Ramos (cell line): Measurements from ENCODE around the gene FNIP1.
"Not testable (repeated sequence)": the region's sequence is repeated elsewhere in the genome, so short reads cannot be mapped to it uniquely, and the experiment has no call there.

Experiments used
- in situ Hi-C: fragments of 300-500 bp; cut with MboI; formaldehyde crosslinking; loops from one replicate; pipeline ENCODE4 v1.14.3; 2022; ENCODE audit warnings: low sequenced_read_pairs; ENCODE audit not compliant: unreplicated experiment

Gene FNIP1

DNA sequence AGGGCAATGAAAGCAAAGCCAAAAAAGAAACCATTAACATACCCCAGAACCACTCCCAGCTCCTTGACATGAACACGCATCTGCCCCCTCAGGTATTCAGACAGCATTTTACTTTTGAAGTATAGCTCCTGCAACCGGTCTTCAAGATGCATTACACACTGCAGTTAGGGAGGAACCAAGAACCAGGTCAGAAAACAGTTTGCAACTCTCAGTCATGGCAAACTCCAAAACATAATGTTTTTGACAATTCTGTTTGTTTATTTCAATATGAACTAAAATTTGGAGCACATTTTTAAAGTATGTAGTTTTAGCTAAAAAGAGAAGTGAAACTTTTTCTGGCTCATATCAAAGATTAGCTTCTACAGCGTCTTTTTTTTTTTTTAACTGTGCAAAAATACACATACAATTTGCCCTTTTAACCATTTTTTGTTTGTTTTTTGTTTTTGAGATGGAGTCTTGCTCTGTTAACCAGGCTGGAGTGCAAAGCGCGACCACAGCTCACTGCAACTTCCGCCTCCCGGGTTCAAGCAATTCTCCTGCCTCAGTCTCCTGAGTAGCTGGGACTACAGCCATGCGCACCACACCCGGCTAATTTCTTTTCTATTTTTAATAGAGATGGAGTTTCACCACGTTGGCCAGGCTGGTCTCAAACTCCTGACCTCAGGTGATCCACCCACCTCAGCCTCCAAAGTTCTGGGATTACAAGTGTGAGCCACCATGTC, 149.6 kb downstream of the FNIP1 start:
- in situ Hi-C loops, result loop anchor here (25.0 kb wide), 1 partner anchor 840 kb away; the partner anchor contains the start of gene IRF1

DNA sequence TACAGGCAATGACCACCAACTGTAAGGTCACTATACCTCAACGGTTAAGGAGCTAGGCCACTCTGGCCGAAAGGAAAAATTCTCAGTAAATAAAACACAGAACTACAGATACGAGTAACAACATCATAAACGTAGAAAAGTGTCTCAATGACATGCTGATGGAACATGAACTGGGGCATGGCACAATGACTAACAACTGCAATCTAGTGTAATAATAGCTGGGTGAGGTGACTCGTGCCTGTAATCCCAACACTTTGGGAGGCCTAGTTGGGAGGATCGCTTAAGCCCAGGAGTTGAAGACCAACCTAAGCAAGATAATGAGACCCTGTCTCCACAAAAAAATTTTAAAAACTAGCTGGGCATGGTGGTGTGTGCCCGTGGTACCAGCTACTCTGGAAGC, 152.0 kb downstream of the FNIP1 start:
- in situ Hi-C loops, result loop anchor here (25.0 kb wide), 1 partner anchor 842 kb away; the partner anchor contains the start of gene IRF1

DNA sequence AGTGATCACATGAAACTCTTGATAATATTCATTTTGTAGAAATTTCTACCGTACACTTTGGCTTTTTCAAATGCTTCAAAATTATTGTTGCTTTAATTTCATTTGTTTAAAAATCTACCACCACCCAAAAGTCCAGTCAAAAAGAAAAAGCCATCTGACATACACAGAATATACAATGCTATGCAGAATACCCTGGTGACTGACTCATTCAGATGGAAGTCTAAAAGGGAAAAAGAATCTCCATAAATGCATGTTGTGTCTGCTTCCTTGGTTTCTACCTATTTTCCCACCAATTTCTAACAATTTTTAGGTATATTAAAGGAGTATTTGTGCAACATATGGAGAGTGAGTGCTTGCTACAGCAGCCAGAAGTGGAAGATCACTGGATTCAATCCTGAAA, 152.4 kb downstream of the FNIP1 start:
- in situ Hi-C loops, result loop anchor here (25.0 kb wide), 1 partner anchor 843 kb away; the partner anchor contains the start of gene IRF1

DNA sequence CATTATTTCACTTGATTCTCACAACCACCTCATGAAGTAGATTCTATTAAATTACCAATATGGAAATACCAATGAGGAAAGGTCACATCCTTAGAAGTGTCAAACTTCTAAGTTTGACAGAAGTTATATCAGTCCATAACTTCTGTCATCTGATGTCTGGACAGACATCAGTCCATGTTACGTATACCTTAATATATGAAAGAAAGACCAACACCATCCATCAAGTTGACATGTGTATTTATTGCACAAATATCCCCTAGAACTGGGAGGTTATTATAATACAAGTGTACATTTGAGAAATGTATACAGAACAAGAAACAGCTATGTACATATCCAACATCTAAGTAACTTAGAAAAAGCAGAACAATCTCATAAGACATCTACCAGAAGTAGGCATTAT, 155.3 kb downstream of the FNIP1 start:
- in situ Hi-C loops, result loop anchor here (25.0 kb wide), 1 partner anchor 846 kb away; the partner anchor contains the start of gene IRF1

DNA sequence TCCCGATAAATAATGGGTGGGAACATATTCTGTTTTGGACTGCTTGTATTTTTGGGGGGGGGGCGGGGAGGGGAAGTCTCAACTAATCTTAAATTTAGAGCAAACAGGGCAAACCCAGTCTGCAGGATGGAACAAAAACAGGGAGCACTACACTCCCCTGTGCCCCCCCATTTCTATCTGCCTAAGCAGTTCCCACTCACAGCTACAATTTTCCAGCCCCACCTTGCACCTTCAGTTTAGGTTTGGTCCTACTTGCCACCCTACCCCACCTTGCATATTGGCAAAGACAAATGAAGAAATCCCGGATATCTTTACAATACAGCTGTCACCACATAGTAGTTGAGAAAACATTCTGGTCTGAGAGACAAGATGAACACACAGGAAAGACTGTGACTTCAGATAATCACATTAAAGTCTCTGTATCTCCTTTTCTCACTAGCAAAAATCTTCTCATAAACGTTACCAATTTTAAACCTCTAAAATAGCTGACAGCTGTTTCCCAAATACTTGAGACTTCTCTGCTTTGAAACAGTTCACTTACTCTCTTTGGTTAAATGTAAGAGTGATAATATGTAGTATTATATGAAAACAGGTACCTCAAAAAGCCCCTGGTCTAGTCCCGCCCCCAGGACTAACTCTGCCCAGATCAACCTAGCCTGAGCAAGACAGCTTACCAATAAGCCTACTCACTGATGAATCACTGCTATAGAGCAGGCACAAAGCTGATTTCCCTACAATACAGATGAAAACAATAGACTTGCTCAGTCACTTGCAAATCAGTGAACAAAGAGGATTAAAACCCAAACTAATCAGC, 156.6 kb downstream of the FNIP1 start:
- in situ Hi-C loops, result loop anchor here (25.0 kb wide), 1 partner anchor 847 kb away; the partner anchor contains the start of gene IRF1

DNA sequence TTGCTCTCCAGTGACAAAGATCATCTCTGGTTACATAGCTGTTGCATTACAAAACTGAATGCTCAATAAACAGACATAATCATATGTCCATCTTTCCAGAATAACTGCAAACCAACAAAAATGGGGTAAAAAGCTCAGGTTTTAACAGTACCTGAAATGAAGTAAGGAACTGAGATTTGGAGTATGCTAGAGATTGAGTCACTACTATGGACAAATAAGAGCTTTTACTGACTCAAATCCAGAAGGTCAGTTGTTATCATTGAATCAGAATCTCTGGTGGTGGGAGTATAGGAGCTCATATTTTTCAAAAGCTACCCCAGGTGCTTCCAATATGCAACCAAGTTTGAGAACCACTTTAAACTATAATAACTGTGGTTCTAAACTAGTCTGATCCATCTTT, 157.7 kb downstream of the FNIP1 start:
- in situ Hi-C loops, result loop anchor here (25.0 kb wide), 1 partner anchor 848 kb away; the partner anchor contains the start of gene IRF1

DNA sequence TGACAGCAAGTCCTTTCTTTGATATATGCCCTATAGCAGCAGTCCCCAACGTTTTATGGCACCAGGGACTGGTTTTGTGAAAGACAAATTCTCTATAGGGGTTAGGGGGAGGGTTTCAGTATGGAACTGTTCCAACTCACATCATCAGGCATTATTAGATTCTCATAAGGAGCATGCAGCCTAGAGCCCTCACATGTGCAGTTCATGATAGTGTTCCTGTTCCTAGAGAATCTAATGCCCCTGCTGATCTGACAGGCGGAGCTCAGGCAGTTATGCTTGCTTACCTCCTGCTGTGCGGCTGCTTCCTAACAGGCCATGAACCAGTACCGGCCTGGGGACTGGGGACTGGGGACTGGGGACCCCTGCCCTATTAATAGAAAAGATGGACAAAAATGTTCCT, 159.1 kb downstream of the FNIP1 start:
- in situ Hi-C loops, result loop anchor here (25.0 kb wide), 1 partner anchor 850 kb away; the partner anchor contains the start of gene IRF1

DNA sequence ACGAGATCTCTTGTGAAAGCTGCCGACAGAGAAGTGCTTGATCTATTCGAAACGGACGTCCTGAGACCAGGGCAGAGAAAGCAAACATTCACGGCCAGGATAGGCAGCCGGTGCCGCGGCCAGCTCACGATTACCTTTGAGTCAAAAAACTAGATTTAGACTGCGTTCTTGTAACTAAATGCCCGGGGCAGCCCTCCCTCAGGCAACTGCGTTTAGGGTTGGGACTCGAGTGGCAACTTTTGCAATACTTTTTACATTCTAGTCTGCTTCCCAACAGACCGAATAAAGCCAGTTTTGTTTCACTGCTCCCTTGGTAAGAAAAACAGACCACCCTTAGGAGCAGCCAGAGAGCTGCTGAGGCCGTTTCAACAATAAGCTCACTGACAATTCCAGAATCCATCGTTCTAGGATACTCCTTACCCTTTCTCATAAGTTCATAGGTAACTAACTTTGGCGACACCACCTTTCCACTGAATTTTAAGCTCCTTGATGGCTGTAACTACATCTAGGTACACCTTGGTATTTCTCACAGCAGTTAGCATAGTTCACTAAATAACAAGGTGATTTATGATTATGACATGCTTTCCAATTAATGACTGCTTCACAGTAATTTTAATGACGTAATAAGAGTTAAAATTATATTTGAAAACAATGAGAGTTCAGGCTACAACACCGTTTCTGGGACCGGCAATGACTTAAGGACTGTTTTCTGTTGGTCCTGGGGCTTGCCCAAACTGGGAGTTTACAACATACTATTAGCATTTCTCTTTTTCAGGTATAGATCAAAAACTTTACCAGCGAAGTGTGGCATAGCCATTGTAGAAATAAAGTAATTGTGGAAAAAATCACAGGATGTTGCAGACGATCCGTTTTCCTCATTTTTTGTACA, 160.9 kb downstream of the FNIP1 start:
- in situ Hi-C loops, result loop anchor here (25.0 kb wide), 1 partner anchor 851 kb away; the partner anchor contains the start of gene IRF1

DNA sequence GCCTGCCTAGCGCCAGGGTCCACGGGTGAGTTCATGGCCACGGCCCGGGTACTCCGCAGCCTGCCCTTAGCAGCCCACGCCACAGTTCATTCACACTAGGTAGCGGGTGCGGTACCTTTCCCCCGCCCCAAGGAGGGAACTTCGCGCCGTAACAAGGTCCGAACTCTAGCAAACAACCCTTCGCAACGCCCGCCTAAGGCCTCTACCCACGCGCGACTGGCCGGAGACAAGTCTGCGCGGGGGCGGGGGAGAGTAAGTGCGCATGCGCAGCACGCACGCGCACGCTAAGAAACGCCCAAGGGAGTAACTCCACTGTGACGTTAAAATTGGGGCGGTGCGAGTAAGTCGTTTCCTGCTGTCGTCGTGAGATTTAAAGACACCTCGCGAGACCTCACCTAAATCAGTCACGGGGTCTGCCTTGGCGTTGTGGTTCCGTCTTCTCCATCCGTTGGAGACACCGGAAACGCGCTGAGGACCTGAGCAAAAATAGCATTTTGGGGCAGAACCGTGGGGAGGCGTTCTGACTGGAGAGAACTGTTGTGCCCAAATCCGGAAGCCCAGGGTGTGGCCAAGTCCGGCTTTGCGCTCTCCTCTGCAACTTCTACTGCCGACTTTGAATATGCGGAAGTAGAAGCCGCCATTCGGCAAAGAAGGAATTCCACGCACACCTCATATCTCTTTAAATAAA, 161.7 kb downstream of the FNIP1 start, which contains the start of gene RAPGEF6:
Gene RAPGEF6, minus strand, starts transcription at position 234 of the 688 bp plus-strand sequence. Its CDS starts 199 bp downstream, at position 35.
- in situ Hi-C loops, result loop anchor here (25.0 kb wide), 1 partner anchor 852 kb away; the partner anchor contains the start of gene IRF1

DNA sequence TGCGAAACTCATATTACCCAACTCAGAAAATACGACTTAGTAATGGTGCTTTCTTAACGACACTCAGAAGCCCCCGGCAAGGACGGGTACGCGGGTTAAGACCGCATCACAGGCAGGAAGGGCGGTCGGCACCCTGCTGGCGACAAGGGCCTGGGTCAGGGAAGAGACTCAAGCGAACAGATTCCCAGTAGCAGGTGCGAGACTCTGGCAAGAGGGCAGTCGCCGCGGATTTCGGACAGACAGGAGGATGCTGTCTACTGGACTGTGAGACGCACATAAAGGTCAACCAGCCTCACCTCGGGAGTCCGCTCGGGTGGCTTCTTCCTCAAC, 162.2 kb downstream of the FNIP1 start:
- in situ Hi-C loops, result loop anchor here (25.0 kb wide), 1 partner anchor 853 kb away; the partner anchor contains the start of gene IRF1

DNA sequence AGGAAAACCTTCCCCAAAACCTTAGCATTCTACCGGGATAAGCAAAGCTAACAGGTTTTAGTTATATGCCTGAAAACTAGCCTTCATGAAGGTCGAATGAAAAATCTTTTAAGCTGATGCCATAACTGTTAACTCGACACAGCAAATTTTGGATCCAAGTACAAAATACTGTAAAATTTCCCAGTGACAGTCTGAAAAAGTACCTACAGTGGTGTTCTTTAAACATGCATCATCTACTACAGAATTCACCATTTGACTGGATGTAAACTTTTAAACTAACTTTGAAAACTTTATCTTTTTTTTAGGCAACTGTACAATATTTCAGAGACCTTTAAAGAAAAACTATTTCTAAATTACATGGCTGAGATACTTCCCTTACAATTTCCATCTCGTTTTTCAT, 162.6 kb downstream of the FNIP1 start:
- in situ Hi-C loops, result loop anchor here (25.0 kb wide), 1 partner anchor 853 kb away; the partner anchor contains the start of gene IRF1

DNA sequence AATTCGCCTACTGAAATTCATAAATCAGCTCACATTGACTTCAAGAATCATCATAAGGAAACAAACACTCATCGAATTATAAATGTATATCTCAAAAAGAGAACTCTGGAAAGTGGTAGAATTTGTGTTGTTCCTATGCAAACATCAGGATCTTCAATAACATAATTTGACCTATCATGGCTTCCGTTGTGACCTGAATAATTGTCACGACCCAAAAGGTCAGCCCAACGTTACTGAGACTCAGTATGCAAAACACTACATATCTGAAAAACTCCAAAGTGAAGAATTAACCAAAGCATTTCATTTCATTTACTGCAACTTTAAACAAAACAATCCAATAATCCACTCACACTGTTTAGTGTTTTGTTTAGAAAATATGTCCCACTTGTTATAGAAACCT, 163.0 kb downstream of the FNIP1 start:
- in situ Hi-C loops, result loop anchor here (25.0 kb wide), 1 partner anchor 853 kb away; the partner anchor contains the start of gene IRF1

DNA sequence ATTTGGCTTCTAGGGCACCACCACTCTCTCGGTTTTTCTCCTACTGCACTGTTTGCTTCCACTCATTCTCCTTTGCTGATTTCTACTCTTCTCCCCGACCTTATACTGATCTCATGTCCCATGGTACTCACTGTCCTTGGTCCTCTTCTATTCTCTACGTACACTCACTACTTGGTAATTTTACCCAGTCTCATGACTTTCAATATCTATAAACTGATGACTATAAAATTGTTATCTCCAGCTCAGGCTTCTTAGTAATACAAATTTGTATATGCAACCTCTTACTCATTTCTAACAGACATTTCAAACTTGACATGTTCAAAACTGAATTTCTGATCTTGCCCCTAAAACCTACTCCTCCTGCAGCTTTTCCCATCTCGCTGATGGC, 165.9 kb downstream of the FNIP1 start:
- in situ Hi-C loops, result loop anchor here (25.0 kb wide), 1 partner anchor 856 kb away; the partner anchor contains the start of gene IRF1

DNA sequence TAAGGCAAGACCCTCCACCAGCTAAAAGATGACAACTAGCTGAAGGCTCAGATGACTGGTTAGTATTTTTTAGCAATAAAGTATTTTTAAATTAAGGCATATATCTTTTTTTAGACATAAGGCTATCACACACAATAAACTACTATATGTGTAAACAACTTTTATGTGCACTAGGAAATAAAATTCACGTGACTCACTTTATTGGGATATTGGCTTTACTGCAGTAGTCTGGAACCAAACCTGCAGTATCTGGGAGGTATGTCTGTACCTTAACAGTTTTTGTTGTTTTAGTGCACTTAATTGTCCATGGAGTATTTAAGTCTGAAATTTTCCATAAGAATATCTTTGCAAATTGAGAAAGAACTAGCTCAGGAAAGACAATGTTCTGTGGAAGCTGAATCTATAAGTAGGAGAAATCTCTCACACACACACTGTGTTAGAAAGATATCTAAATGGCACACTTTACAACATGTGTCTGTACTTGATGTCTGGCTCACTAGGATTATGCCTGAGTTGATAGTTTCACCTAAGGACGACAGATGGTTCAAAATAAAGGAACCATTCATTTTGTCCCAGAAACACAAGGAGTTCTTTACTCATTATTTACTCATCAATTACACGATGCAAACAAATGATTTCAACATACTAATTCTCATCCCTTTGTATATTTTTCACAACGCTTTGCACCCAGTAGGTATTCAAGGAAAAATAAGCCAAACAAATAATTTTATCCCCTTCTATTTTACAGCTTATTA, 166.4 kb downstream of the FNIP1 start:
- in situ Hi-C loops, result loop anchor here (25.0 kb wide), 1 partner anchor 857 kb away; the partner anchor contains the start of gene IRF1

DNA sequence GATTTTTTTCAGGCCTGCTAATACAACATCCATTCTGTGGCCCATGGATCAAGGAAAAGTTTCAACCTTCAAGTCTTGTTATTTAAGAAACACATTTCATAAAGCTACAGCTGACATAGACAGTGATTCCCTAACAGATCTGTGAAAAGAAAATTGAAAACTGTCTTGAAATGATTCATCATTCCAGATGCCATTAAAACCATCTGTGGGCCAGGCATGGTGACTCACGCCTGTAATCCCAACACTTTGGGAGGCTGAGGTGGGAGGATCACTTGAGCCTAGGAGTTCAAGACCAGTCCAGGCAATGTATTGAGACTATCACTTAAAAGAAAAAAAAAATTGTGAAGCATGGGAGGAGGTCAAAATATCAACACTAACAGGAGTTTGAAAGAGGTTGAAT, 167.8 kb downstream of the FNIP1 start:
- in situ Hi-C loops, result loop anchor here (25.0 kb wide), 1 partner anchor 858 kb away; the partner anchor contains the start of gene IRF1

DNA sequence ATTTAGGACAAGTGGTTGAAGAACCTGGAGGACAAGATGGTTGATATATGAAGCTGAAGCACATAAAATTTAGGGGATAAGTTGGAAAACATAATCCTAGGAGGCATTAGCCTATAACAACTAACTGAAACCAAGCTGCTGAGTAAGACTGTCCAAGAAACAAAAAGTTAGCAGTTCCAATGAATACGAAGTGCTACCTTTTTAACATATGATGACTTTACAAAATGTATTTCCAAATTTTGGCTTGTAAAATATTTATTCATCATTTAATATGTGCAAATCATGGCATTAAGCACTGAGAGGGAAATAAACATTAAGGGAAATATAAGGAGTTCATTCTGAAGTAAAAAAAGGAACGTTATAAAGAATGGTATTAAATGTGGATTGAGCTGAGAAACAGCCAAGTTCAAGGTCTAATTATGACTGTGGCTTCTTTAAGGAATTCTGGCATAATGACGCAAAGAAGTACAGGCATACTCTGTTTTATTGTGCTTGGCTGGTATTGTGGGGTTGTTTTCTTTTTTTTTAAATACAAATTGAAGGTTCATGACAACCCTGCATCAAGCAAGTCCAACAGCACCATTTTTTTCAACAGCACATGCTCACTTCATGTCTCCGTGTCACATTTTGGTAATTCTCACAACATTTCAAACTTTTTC, 169.5 kb downstream of the FNIP1 start:
- in situ Hi-C loops, result loop anchor here (25.0 kb wide), 1 partner anchor 860 kb away; the partner anchor contains the start of gene IRF1

DNA sequence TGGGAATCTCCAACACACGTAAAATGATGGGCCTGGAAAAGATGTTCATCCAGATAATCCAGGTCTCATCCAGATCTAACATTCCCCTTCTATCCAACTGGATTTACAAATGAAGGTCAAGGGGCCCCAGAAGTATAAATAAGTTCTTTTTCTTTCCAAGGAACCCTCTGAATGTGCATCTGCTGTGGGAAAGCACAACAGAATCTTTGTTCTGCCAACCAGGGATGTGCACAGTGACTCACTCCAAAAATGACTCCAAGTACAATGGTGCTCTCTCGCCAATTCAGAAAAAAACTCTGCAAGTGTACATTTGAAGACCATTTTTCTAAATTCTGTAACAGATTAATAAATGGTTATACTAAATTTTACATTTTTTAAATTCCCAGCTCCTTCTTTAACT, 174.2 kb downstream of the FNIP1 start:
- in situ Hi-C loops, result no loop called here

DNA sequence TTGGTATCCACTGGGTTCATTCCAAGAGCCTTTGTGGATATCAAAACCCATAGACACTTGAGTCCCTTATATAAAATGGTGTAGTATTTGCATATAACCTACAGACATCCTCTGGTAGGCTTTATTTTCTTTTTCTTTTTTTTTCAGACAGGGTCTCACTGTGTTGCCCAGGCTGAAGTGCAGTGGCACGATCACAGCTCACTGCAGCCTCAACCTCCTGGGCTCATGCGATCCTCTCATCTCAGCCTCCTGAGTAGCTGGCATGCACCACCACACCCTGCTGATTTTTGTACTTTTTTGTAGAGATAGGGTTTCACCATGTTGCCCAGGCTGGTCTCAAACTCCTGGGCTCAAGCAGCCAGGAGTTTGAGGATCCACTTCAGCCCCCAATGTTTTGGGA, 175.7 kb downstream of the FNIP1 start:
- in situ Hi-C loops, result not testable (repeated sequence)
